Panc1 (cell line): ENCODE data around the gene PRCD. TPM values are rescaled to one million over a fixed set of nuclear protein-coding genes. Genes with fewer than 3 reads are reported as not detected.

Source experiments
- ATAC-seq: fragments of 200-7000 bp; cut with Tn5 transposase; 2 replicates; pipeline ENCODE4 v1.9.1; 2020; ENCODE audit warnings: mild to moderate bottlenecking, moderate library complexity
- BruUV-seq: library from RNA; stranded (reverse); fragments of 400-500 nt; replicated peaks from 2 replicates; lab custom pipeline; 2021; lab: Mats Ljungman, UMichigan
- CTCF ChIA-PET: fragments of 300-600 bp; sonication (Branson Sonifier 250); formaldehyde crosslinking; loops from one replicate; lab custom pipeline; 2022; ENCODE audit warnings: antibody characterized with exemption; lab: Charles Lee
- POLR2A ChIA-PET: fragments of 300-600 bp; sonication (Branson Sonifier 250); formaldehyde crosslinking; loops from one replicate; lab custom pipeline; 2022; ENCODE audit warnings: antibody characterized with exemption; lab: Charles Lee
- DNase-seq: peaks from one replicate; pipeline ENCODE4 v3.0.0-alpha.2; 2010; ENCODE audit warnings: low read depth, low spot score
- H3K27ac ChIP-seq: 2 replicates; pipeline ENCODE4 v1.5.1; 2011; ENCODE audit warnings: mild to moderate bottlenecking, low read length, inconsistent platforms
- H3K27me3 ChIP-seq: fragments of 200-500 bp; sonication (Bioruptor generic); 2 replicates; pipeline ENCODE4 v1.6.0; 2014; ENCODE audit warnings: low read length, inconsistent platforms; ENCODE audit not compliant: control insufficient read depth, insufficient read depth
- H3K36me3 ChIP-seq: fragments of 200-500 bp; sonication (Bioruptor generic); 2 replicates; pipeline ENCODE4 v1.5.1; 2014; ENCODE audit warnings: inconsistent platforms, mild to moderate bottlenecking, low read length, moderate library complexity; ENCODE audit not compliant: control insufficient read depth, insufficient read depth
- H3K4me1 ChIP-seq: 2 replicates; pipeline ENCODE4 v1.5.1; 2011; ENCODE audit warnings: inconsistent platforms, mild to moderate bottlenecking, low read length, moderate library complexity; ENCODE audit not compliant: control insufficient read depth, insufficient read depth
- H3K4me3 ChIP-seq, 2 experiments: 2 replicates each; pipeline ENCODE4 v1.5.1; 2011 to 2012; ENCODE audit warnings: low read depth in 2 of 2, low read length in 2 of 2, mild to moderate bottlenecking in 2 of 2, inconsistent platforms in 1 of 2, moderate library complexity in 1 of 2
- H3K9me3 ChIP-seq: fragments of 200-500 bp; sonication (Bioruptor generic); 2 replicates; pipeline ENCODE4 v1.5.1; 2014; ENCODE audit warnings: low read depth, mild to moderate bottlenecking, inconsistent platforms, low read length, moderate library complexity; ENCODE audit not compliant: control insufficient read depth, insufficient read depth
- POLR2AphosphoS5 ChIP-seq: IDR thresholded peaks from 2 replicates; pipeline ENCODE4 v1.6.1; 2012; ENCODE audit warnings: mild to moderate bottlenecking, low read depth, low read length, moderate library complexity
- SIN3A ChIP-seq: IDR thresholded peaks from 2 replicates; pipeline ENCODE4 v1.6.1; 2012; ENCODE audit warnings: low read depth, mild to moderate bottlenecking, low read length, moderate library complexity, borderline replicate concordance; ENCODE audit not compliant: insufficient read depth
- TCF7L2 ChIP-seq: IDR thresholded peaks from 2 replicates; pipeline ENCODE4 v1.6.1; 2011; ENCODE audit warnings: mild to moderate bottlenecking, low read depth, low read length, inconsistent platforms
- in situ Hi-C: cut with HindIII; loops from 2 replicates; pipeline ENCODE4 v1.10.0; 2016; ENCODE audit warnings: low sequenced_read_pairs, low pct_unique_long_range_greater_than_20kb
- intact Hi-C: fragments of 100-400 bp; cut with micrococcal nuclease; formaldehyde crosslinking; loops from one replicate; pipeline ENCODE4 v1.10.0; 2022; ENCODE audit not compliant: unreplicated experiment
- total RNA-seq: library from RNA; stranded (reverse); gene quantifications from one replicate; pipeline ENCODE4 v1.2.1, GENCODE V29; 2021; ENCODE audit not compliant: unreplicated experiment
- TF ChIP-seq, protein P1 (sequence below), 2 experiments: IDR thresholded peaks; 2 replicates each; pipeline ENCODE4 v1.6.1; 2011 to 2012; ENCODE audit warnings: low read depth in 2 of 2, control low read depth in 1 of 2, low read length in 1 of 2, mild to moderate bottlenecking in 1 of 2, moderate library complexity in 1 of 2; ENCODE audit not compliant: insufficient read depth in 1 of 2
- TF ChIP-seq, protein P2 (sequence below): fragments of 450-650 bp; IDR thresholded peaks from 2 replicates; pipeline ENCODE4 v1.5.1; 2017; ENCODE audit warnings: mild to moderate bottlenecking

Gene PRCD
- total RNA-seq, 1 experiment from 2014 or later = 0.54 TPM

GRCh38 chr17:76548378-76549214 is 8.8 kb downstream of the PRCD start:
- peaks cover 38% of the 10 kb centered on the region for H3K4me1 ChIP-seq
- no peaks in the 10 kb centered on the region for H3K27me3 ChIP-seq
- no peaks in the 10 kb centered on the region for H3K36me3 ChIP-seq
- BruUV-seq = no TSS peak
- ATAC-seq = no peak
- H3K27ac ChIP-seq = no peak overlapping the region
- DNase-seq = no peak
- H3K9me3 ChIP-seq = no peaks in the 10 kb centered on the region
- ChIA-PET CTCF (interaction anchor here (0.5 to 0.8 kb wide), 2 partner anchors 21 to 88 kb away, joined by 3 to 4 read pairs; no protein-coding TSS in a partner anchor), POLR2A (no interaction called here)
- no peak for TF ChIP-seq SIN3A
- H3K4me3 ChIP-seq = no peak overlapping the region
- intact Hi-C loops (no loop called here), in situ Hi-C loops (no loop called here)

GRCh38 chr17:76549215-76549518 is 9.3 kb downstream of the PRCD start:
- H3K9me3 ChIP-seq = no peaks in the 10 kb centered on the region
- H3K36me3 ChIP-seq = no peaks in the 10 kb centered on the region
- ATAC-seq = no peak
- H3K4me3 ChIP-seq = no peak overlapping the region
- TF ChIP-seq, protein P1, sequence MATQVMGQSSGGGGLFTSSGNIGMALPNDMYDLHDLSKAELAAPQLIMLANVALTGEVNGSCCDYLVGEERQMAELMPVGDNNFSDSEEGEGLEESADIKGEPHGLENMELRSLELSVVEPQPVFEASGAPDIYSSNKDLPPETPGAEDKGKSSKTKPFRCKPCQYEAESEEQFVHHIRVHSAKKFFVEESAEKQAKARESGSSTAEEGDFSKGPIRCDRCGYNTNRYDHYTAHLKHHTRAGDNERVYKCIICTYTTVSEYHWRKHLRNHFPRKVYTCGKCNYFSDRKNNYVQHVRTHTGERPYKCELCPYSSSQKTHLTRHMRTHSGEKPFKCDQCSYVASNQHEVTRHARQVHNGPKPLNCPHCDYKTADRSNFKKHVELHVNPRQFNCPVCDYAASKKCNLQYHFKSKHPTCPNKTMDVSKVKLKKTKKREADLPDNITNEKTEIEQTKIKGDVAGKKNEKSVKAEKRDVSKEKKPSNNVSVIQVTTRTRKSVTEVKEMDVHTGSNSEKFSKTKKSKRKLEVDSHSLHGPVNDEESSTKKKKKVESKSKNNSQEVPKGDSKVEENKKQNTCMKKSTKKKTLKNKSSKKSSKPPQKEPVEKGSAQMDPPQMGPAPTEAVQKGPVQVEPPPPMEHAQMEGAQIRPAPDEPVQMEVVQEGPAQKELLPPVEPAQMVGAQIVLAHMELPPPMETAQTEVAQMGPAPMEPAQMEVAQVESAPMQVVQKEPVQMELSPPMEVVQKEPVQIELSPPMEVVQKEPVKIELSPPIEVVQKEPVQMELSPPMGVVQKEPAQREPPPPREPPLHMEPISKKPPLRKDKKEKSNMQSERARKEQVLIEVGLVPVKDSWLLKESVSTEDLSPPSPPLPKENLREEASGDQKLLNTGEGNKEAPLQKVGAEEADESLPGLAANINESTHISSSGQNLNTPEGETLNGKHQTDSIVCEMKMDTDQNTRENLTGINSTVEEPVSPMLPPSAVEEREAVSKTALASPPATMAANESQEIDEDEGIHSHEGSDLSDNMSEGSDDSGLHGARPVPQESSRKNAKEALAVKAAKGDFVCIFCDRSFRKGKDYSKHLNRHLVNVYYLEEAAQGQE (IDR thresholded peaks at IDR 0.05; ENCODE audit: insufficient read depth in 1 of 2, low read depth in 2 of 2, low read length in 1 of 2) = no peak
- intact Hi-C loops (no loop called here), in situ Hi-C loops (no loop called here)
- CTCF ChIA-PET = interaction anchor here (0.5 to 0.8 kb wide), 2 partner anchors 21 to 88 kb away, joined by 3 to 4 read pairs; no protein-coding TSS in a partner anchor
- H3K4me1 ChIP-seq = peaks cover 38% of the 10 kb centered on the region
- no peaks in the 10 kb centered on the region for H3K27me3 ChIP-seq
- DNase-seq = no peak
- BruUV-seq = no TSS peak
- H3K27ac ChIP-seq = no peak overlapping the region
- POLR2A ChIA-PET = no interaction called here

DNA sequence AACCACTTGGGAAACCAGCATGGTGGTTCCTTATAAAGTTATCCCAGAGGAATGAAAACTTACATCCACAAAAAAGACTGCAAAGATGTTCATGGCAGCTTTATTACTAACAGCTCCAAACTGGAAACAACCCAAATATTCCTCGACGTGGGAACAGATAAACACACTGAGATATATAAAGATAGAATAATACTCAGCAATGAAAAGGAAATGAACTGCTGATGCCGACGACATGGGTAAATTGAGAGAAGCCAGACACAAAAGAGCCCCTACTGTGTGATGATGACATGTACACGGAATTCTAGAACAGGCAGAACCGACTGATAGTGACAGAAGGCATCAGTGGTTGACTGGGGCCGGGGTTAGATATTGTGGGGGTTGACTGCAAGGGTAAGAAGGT is 9.7 kb downstream of the PRCD start:
- Histone ChIP-seq H3K4me3 (no peak overlapping the region), H3K9me3 (no peaks in the 10 kb centered on the region), H3K27me3 (no peaks in the 10 kb centered on the region), H3K27ac (no peak overlapping the region), H3K4me1 (peaks cover 42% of the 10 kb centered on the region), H3K36me3 (no peaks in the 10 kb centered on the region)
- DNase-seq = no peak
- in situ Hi-C loops (no loop called here), intact Hi-C loops (no loop called here)
- ChIA-PET CTCF (interaction anchor here (0.8 kb wide), 1 partner anchor 22 kb away, joined by 4 read pairs; no protein-coding TSS in a partner anchor), POLR2A (no interaction called here)
- TF ChIP-seq TCF7L2 (no peak), SIN3A (no peak), POLR2AphosphoS5 (no peak)
- TF ChIP-seq, protein P2, sequence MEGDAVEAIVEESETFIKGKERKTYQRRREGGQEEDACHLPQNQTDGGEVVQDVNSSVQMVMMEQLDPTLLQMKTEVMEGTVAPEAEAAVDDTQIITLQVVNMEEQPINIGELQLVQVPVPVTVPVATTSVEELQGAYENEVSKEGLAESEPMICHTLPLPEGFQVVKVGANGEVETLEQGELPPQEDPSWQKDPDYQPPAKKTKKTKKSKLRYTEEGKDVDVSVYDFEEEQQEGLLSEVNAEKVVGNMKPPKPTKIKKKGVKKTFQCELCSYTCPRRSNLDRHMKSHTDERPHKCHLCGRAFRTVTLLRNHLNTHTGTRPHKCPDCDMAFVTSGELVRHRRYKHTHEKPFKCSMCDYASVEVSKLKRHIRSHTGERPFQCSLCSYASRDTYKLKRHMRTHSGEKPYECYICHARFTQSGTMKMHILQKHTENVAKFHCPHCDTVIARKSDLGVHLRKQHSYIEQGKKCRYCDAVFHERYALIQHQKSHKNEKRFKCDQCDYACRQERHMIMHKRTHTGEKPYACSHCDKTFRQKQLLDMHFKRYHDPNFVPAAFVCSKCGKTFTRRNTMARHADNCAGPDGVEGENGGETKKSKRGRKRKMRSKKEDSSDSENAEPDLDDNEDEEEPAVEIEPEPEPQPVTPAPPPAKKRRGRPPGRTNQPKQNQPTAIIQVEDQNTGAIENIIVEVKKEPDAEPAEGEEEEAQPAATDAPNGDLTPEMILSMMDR = no peak
- TF ChIP-seq, protein P1 (IDR thresholded peaks at IDR 0.05; ENCODE audit: insufficient read depth in 1 of 2, low read depth in 2 of 2, low read length in 1 of 2) = no peak
- no TSS peak for BruUV-seq
- ATAC-seq = no peak
